CD4-positive, alpha-beta T cell treated with Interferon gamma for 1 hour (primary cell): ENCODE results near the gene PCDHGA5.
A peak's percentile ranks its signal among the peaks of the same experiment; 100 is the strongest.
"Not testable (repeated sequence)": the region's sequence is repeated elsewhere in the genome, so short reads cannot be mapped to it uniquely, and the experiment has no call there.

Experiments
- DNase-seq: peaks from one replicate; pipeline ENCODE4 v3.0.0-alpha.2; 2020

Gene PCDHGA5

DNA sequence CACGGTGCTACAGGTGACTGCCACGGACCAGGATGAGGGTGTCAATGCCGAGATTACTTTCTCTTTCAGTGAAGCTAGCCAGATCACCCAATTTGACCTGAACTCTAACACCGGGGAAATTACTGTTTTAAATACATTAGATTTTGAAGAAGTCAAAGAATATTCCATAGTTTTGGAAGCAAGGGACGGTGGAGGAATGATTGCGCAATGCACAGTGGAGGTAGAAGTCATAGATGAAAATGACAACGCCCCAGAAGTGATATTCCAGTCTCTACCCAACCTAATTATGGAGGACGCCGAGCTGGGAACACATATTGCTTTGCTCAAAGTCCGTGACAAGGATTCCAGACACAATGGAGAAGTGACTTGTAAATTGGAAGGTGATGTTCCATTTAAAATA is 24.7 kb downstream of the PCDHGA5 start:
- no peak for DNase-seq

DNA sequence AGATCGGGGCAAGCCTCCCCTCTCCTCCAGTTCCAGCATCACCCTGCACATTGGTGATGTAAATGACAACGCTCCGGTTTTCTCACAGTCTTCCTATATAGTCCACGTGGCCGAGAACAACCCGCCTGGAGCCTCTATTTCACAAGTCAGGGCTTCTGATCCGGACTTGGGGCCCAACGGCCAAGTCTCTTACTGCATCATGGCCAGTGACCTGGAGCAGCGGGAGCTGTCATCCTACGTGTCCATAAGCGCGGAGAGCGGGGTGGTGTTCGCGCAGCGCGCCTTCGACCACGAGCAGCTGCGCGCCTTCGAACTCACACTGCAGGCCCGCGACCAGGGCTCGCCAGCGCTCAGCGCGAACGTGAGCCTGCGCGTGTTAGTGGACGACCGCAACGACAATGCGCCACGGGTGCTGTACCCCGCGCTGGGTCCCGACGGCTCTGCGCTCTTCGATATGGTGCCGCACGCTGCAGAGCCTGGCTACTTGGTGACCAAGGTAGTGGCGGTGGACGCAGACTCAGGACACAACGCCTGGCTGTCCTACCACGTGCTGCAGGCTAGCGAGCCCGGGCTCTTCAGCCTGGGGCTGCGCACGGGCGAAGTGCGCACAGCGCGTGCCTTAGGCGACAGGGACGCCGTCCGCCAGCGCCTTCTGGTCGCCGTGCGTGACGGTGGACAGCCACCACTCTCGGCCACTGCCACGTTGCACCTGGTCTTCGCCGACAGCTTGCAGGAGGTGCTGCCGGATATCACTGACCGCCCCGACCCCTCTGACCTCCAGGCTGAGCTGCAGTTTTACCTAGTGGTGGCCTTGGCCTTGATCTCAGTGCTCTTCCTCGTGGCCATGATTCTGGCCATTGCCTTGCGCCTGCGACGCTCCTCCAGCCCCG is 25.4 kb downstream of the PCDHGA5 start:
- no peak for DNase-seq

DNA sequence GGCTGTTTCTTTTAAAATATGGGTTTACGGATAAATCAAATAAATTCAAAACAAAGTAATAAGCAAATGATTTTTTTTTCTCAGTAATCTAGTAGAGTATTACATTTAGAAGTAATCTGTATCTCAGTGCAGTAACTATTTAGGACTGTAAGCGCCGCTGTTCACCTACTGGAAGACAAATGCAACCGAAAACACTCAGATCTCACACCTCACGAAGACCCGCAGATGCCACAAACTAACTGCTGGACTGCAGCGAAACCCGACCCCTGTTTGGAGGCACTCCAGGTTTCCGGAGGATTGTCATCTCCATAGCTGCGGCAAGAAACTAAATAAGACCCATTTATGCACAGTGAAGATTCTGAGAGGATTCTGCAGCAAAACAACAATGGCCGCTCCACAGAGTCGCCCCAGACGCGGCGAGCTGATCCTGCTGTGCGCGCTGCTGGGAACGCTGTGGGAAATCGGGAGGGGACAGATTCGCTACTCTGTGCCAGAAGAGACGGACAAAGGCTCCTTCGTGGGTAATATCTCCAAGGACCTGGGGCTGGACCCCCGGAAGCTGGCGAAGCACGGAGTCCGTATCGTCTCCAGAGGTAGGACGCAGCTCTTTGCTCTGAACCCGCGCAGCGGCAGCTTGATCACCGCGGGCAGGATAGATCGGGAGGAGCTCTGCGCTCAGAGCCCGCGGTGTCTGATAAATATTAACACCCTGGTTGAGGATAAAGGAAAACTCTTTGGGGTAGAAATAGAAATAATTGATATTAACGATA is 28.7 kb downstream of the PCDHGA5 start, which contains the start of gene PCDHGA8:
TSS of gene PCDHGA8 (plus strand) at position 205 of the 770 bp plus-strand sequence. CDS start at position 386, 181 bp downstream.
- DNase-seq = no peak

GRCh38 chr5:141393267-141393666 is 29.3 kb downstream of the PCDHGA5 start:
- DNase-seq = no peak

- DNase-seq = not testable (repeated sequence)
Measured at GRCh38 chr5:141394401-141395187, 30.6 kb downstream of the PCDHGA5 start.

GRCh38 chr5:141397756-141398551 is 34.0 kb downstream of the PCDHGA5 start, which contains the start of gene PCDHGB5:
PCDHGB5 (plus strand) TSS chr5:141397947; CDS start chr5:141398128, 181 bp downstream.
- peak; percentile 30 for DNase-seq

- no peak for DNase-seq
Measured at GRCh38 chr5:141398608-141399007, 34.6 kb downstream of the PCDHGA5 start.

- DNase-seq = no peak
Measured at GRCh38 chr5:141399555-141400258, 35.7 kb downstream of the PCDHGA5 start.

GRCh38 chr5:141402553-141403243 is 38.7 kb downstream of the PCDHGA5 start, which contains the start of gene PCDHGA9:
PCDHGA9 (plus strand) TSS chr5:141402778; CDS start chr5:141402953, 175 bp downstream.
- DNase-seq = no peak

- no peak for DNase-seq
Measured at GRCh38 chr5:141403387-141403786, 39.4 kb downstream of the PCDHGA5 start.

GRCh38 chr5:141407790-141408505 is 44.0 kb downstream of the PCDHGA5 start, which contains the start of gene PCDHGB6:
PCDHGB6 (plus strand) TSS chr5:141408021; CDS start chr5:141408203, 182 bp downstream.
- peak; percentile 28 for DNase-seq

DNA sequence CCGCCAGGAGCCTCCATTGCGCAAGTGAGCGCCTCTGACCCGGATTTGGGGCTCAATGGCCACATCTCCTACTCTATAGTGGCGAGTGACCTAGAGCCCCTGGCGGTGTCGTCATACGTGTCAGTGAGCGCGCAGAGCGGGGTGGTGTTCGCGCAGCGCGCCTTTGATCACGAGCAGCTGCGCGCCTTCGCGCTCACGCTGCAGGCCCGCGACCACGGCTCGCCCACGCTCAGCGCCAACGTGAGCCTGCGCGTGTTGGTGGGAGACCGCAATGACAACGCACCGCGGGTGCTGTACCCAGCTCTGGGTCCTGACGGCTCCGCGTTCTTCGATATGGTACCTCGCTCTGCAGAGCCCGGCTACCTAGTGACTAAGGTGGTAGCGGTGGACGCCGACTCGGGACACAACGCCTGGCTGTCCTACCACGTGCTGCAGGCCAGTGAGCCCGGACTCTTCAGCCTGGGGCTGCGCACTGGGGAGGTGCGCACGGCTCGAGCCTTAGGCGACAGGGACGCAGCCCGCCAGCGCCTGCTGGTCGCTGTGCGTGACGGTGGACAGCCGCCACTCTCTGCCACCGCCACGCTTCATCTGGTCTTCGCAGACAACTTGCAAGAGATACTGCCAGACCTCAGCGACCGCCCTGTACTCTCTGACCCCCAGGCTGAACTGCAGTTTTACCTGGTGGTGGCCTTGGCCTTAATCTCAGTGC is 45.8 kb downstream of the PCDHGA5 start:
- no peak for DNase-seq

DNA sequence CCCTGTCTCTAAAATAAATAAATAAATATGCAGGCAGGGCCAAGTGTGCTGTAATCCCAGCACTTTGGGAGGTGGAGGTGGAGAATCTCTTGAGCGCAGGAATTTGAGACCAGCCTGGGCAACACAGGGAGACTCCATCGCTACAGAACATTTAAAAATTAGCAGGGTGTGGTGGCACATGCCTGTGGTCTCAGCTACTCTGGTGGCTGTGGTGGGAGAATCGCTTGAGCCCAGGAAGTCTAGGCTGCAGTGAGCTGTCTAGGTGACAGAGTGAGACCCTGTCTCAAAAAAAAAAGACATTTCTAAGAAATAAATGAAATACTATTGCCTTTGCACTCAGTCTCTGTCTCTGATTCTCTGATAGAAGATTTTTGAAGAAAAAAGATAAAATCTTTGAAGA is 47.6 kb downstream of the PCDHGA5 start:
- DNase-seq = no peak

DNA sequence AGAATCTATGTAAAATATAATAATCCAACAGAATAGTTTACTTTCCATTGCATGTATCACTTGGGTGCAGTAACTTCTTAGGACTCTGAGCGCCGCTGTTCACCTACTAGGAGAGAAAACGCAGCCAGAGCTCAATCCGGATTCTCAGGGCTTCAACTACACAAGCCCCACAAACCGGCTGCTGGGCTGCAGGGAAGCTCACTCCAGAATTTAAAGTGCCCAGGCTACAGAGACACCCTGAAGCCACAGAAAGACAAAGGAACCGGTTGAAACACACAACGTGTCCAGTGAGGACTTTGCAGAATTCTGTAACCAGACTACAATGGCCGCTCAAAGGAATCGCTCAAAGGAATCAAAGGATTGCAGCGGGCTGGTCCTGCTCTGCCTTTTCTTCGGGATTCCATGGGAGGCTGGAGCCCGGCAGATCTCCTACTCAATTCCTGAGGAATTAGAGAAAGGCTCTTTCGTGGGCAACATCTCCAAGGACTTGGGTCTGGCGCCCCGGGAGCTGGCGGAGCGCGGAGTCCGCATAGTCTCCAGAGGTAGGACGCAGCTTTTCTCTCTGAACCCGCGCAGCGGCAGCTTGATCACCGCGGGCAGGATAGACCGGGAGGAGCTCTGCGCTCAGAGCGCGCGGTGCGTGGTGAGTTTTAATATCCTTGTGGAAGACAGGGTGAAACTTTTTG is 49.0 kb downstream of the PCDHGA5 start, which contains the start of gene PCDHGA10:
TSS of gene PCDHGA10 (plus strand) at position 134 of the 686 bp plus-strand sequence. CDS start at position 323, 189 bp downstream.
- DNase-seq = peak; percentile 41

DNA sequence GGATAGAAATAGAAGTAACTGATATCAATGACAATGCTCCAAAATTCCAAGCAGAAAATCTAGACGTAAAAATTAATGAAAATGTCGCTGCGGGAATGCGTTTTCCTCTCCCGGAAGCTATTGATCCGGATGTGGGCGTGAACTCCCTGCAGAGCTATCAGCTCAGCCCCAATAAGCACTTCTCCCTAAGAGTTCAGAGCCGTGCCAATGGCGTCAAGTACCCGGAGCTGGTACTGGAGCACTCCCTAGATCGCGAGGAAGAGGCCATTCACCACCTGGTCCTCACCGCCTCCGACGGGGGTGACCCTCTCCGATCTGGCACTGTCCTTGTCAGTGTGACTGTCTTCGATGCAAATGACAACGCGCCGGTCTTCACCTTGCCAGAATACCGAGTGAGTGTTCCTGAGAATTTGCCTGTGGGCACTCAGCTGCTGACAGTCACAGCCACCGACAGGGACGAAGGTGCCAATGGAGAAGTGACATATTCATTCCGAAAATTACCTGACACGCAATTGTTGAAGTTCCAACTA is 49.6 kb downstream of the PCDHGA5 start:
- DNase-seq = no peak

GRCh38 chr5:141414548-141415274 is 50.7 kb downstream of the PCDHGA5 start:
- DNase-seq = not testable (repeated sequence)

DNA sequence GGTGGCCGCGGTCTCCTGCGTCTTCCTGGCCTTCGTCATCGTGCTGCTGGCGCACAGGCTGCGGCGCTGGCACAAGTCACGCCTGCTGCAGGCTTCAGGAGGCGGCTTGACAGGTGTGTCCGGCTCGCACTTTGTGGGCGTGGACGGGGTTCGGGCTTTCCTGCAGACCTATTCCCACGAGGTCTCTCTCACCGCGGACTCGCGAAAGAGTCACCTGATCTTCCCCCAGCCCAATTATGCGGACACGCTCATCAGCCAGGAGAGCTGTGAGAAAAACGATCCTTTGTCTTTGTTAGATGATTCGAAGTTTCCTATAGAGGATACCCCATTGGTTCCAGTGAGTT is 51.3 kb downstream of the PCDHGA5 start:
- DNase-seq = not testable (repeated sequence)
